HCT116 (cell line): Measurements from ENCODE around the gene UBE2E2. TPM values are rescaled to one million over a fixed set of nuclear protein-coding genes. Genes with fewer than 3 reads are reported as not detected.

Experiments used
- ATAC-seq: fragments of 200-7000 bp; cut with Tn5 transposase; 2 replicates; pipeline ENCODE4 v1.9.1; 2020; ENCODE audit warnings: mild to moderate bottlenecking, moderate library complexity
- BruUV-seq: library from RNA; stranded (reverse); fragments of 400-500 nt; replicated peaks from 2 replicates; lab custom pipeline; 2021; lab: Mats Ljungman, UMichigan
- CTCF ChIA-PET: fragments of 300-600 bp; sonication (Branson Sonifier 250); formaldehyde crosslinking; loops from one replicate; lab custom pipeline; 2021; ENCODE audit warnings: antibody characterized with exemption; lab: Charles Lee
- POLR2A ChIA-PET: fragments of 300-600, 350-600 bp; sonication (Branson Sonifier 250); formaldehyde crosslinking; loops from one replicate; lab custom pipeline; 2021; ENCODE audit warnings: antibody characterized with exemption; lab: Charles Lee
- RAD21 ChIA-PET, 2 experiments: fragments of 300-600 bp; sonication (Branson Sonifier 250); formaldehyde crosslinking; loops; one replicate each; lab custom pipeline; 2023; ENCODE audit warnings: low total read pairs in 2 of 2; ENCODE audit not compliant: uncharacterized antibody in 2 of 2, unreplicated experiment in 2 of 2, low non-redundant PET in 1 of 2; lab: Charles Lee
- DNase-seq: peaks from one replicate; pipeline ENCODE4 v3.0.0-alpha.2; 2010; ENCODE audit warnings: low read depth, low spot score
- H2AFZ ChIP-seq: fragments of 200-600 bp; shearing (Covaris generic), sonication (generic); 2 replicates; pipeline ENCODE4 v1.6.1; 2017; ENCODE audit warnings: low read depth, mixed run types, mixed read lengths, antibody characterized with exemption, low read length; ENCODE audit not compliant: poor library complexity, severe bottlenecking
- H3K27ac ChIP-seq: 2 replicates; pipeline ENCODE4 v1.5.1; 2012; ENCODE audit warnings: low read depth, low read length
- H3K27me3 ChIP-seq: fragments of 200-600 bp; sonication (generic); 2 replicates; pipeline ENCODE4 v1.6.1; 2016; ENCODE audit warnings: mixed run types, low read length, mixed read lengths; ENCODE audit not compliant: insufficient read depth
- H3K36me3 ChIP-seq, 2 experiments: fragments of 200-500 bp in 1 of 2; fragments of 200-600 bp in 1 of 2; sonication (Bioruptor generic) in 1 of 2; sonication (generic) in 1 of 2; 2 replicates each; pipeline versions ENCODE4 v1.5.1 to v1.6.1; 2014 to 2016; ENCODE audit warnings: low read length in 2 of 2, inconsistent platforms in 1 of 2, mixed read lengths in 1 of 2, mixed run types in 1 of 2; ENCODE audit not compliant: insufficient read depth in 2 of 2, control insufficient read depth in 1 of 2
- H3K4me1 ChIP-seq, 2 experiments: fragments of 200-600 bp in 1 of 2; sonication (generic) in 1 of 2; 2 replicates each; pipeline versions ENCODE4 v1.5.1 to v1.6.1; 2012 to 2017; ENCODE audit warnings: low read length in 2 of 2, inconsistent platforms in 1 of 2, mild to moderate bottlenecking in 1 of 2, mixed read lengths in 1 of 2, mixed run types in 1 of 2, moderate library complexity in 1 of 2; ENCODE audit not compliant: insufficient read depth in 2 of 2, control insufficient read depth in 1 of 2
- H3K4me2 ChIP-seq: fragments of 200-600 bp; sonication (generic); 2 replicates; pipeline ENCODE4 v1.6.1; 2017; ENCODE audit warnings: mixed run types, low read length, mixed read lengths
- H3K4me3 ChIP-seq, 2 experiments: fragments of 200-600 bp in 1 of 2; sonication (generic) in 1 of 2; replicated peaks in 1 of 2; 2 replicates each; pipeline ENCODE4 v1.5.1; 2011 to 2016; ENCODE audit warnings: low read length in 2 of 2, control low read depth in 1 of 2, low read depth in 1 of 2, mild to moderate bottlenecking in 1 of 2, mixed read lengths in 1 of 2, mixed run types in 1 of 2
- H3K79me2 ChIP-seq: fragments of 200-600 bp; sonication (generic); 2 replicates; pipeline ENCODE4 v1.6.1; 2017; ENCODE audit warnings: mild to moderate bottlenecking, mixed run types, low read length, moderate library complexity, mixed read lengths; ENCODE audit not compliant: insufficient read depth
- H3K9ac ChIP-seq: fragments of 200-600 bp; sonication (generic); 2 replicates; pipeline ENCODE4 v1.6.1; 2016; ENCODE audit warnings: low read length, mixed read lengths
- H3K9me2 ChIP-seq: fragments of 200-600 bp; sonication (generic), shearing (Covaris generic); 2 replicates; pipeline ENCODE4 v1.6.1; 2017; ENCODE audit warnings: mixed run types, mild to moderate bottlenecking, moderate library complexity; ENCODE audit not compliant: insufficient read depth
- H3K9me3 ChIP-seq, 2 experiments: fragments of 200-500 bp in 1 of 2; fragments of 200-600 bp in 1 of 2; sonication (Bioruptor generic) in 1 of 2; sonication (generic) in 1 of 2; 2 replicates each; pipeline ENCODE4 v1.6.1; 2014 to 2017; ENCODE audit warnings: low read length in 2 of 2, mixed read lengths in 2 of 2, inconsistent platforms in 1 of 2, low read depth in 1 of 2, mild to moderate bottlenecking in 1 of 2, mixed run types in 1 of 2, moderate library complexity in 1 of 2; ENCODE audit not compliant: control insufficient read depth in 1 of 2, insufficient read depth in 1 of 2
- H4K20me1 ChIP-seq: fragments of 200-600 bp; sonication (generic), shearing (Covaris generic); 2 replicates; pipeline ENCODE4 v1.6.1; 2017; ENCODE audit warnings: mixed run types, mild to moderate bottlenecking, moderate library complexity; ENCODE audit not compliant: insufficient read depth
- CBX3 ChIP-seq: IDR thresholded peaks from 2 replicates; pipeline ENCODE4 v1.6.1; 2012; ENCODE audit warnings: low read depth
- ELF1 ChIP-seq: IDR thresholded peaks from 2 replicates; pipeline ENCODE4 v1.6.1; 2012; ENCODE audit warnings: low read depth, borderline replicate concordance
- EZH2 ChIP-seq: fragments of 200-600 bp; sonication (generic); IDR thresholded peaks from 2 replicates; pipeline ENCODE4 v1.6.1; 2017; ENCODE audit warnings: antibody characterized with exemption, mixed run types
- EZH2phosphoT487 ChIP-seq: fragments of 200-600 bp; IDR thresholded peaks from 2 replicates; pipeline ENCODE4 v1.6.1; 2018; ENCODE audit warnings: antibody characterized with exemption, borderline replicate concordance
- FOSL1 ChIP-seq: IDR thresholded peaks from 2 replicates; pipeline ENCODE4 v1.6.1; 2012; ENCODE audit warnings: low read depth
- POLR2A ChIP-seq: IDR thresholded peaks from 2 replicates; pipeline ENCODE4 v1.7.0; 2011; ENCODE audit warnings: borderline replicate concordance; ENCODE audit not compliant: insufficient read depth, insufficient read length; ENCODE audit errors: extremely low read depth
- RAD21 ChIP-seq: IDR thresholded peaks from 2 replicates; pipeline ENCODE4 v1.6.1; 2012; ENCODE audit warnings: low read depth, mild to moderate bottlenecking
- TCF7L2 ChIP-seq: IDR thresholded peaks from 2 replicates; pipeline ENCODE4 v1.7.0; 2011; ENCODE audit warnings: borderline replicate concordance, inconsistent platforms; ENCODE audit not compliant: insufficient read depth, insufficient read length; ENCODE audit errors: extremely low read depth
- YY1 ChIP-seq: IDR thresholded peaks from 2 replicates; pipeline ENCODE4 v1.6.1; 2011; ENCODE audit warnings: low read length, low read depth, moderate library complexity, mild to moderate bottlenecking; ENCODE audit not compliant: insufficient replicate concordance; ENCODE audit errors: extremely low read depth
- ZFX ChIP-seq: fragments of 450-650 bp; IDR thresholded peaks from 2 replicates; pipeline ENCODE4 v1.6.1; 2017
- intact Hi-C: fragments of 100-400 bp; cut with micrococcal nuclease; formaldehyde crosslinking; loops from 2 replicates; pipeline ENCODE4 v1.10.0; 2022
- total RNA-seq: library from RNA; stranded (reverse); gene quantifications from one replicate; pipeline ENCODE4 v1.2.1, GENCODE V29; 2021; ENCODE audit not compliant: unreplicated experiment
- TF ChIP-seq, protein P1 (sequence below), 3 experiments: fragments of 200-600 bp in 1 of 3; sonication (generic) in 1 of 3; IDR thresholded peaks in 2 of 3; conservative IDR thresholded peaks in 1 of 3; 2 replicates each; pipeline ENCODE4 v1.5.1; 2012 to 2017; ENCODE audit warnings: low read depth in 2 of 3, low read length in 2 of 3, antibody characterized with exemption in 1 of 3, borderline replicate concordance in 1 of 3, control low read depth in 1 of 3, mild to moderate bottlenecking in 1 of 3, mixed read lengths in 1 of 3, mixed run types in 1 of 3, moderate library complexity in 1 of 3; ENCODE audit not compliant: insufficient read depth in 1 of 3
- TF ChIP-seq, protein P2 (sequence below): IDR thresholded peaks from 2 replicates; pipeline ENCODE4 v1.6.1; 2011; ENCODE audit warnings: mild to moderate bottlenecking, low read length, moderate library complexity; ENCODE audit not compliant: insufficient replicate concordance; ENCODE audit errors: extremely low read depth
- TF ChIP-seq, protein P3 (sequence below): IDR thresholded peaks from 2 replicates; pipeline ENCODE4 v1.6.1; 2012; ENCODE audit warnings: low read depth

The UBE2E2 gene
- total RNA-seq, 1 experiment from 2014 or later = 21.4 TPM

DNA sequence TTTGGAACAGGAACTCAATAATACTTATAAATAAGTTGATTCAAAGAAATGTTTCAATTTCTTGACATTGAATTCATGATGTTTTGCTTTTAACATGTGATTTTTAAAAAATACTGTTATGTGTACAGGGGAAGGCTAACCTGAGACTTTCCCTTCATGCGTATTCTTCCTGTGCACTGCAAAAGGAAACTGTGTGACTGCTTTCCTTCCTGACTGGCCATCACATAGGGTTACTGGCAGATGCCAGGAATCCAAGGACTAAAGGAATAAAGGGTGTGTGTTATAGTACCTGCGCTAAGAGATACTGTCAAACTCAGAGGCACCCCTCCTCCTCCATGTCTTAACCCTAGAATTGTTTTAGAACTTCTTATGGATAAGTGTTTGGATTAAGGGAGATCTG is 236.0 kb downstream of the UBE2E2 start:
- no peaks in the 10 kb centered on the region for H3K79me2 ChIP-seq
- DNase-seq = no peak
- H3K27ac ChIP-seq = no peak overlapping the region
- no peaks in the 10 kb centered on the region for H3K9me2 ChIP-seq
- no peak overlapping the region for H3K4me3 ChIP-seq
- H4K20me1 ChIP-seq = no peaks in the 10 kb centered on the region
- intact Hi-C loops = no loop called here
- H3K4me1 ChIP-seq = no peaks in the 10 kb centered on the region
- no peaks in the 10 kb centered on the region for H3K9me3 ChIP-seq
- ChIA-PET POLR2A (no interaction called here), RAD21 (no interaction called here), CTCF (no interaction called here)
- ATAC-seq = no peak
- H3K4me2 ChIP-seq = no peak overlapping the region
- no peaks in the 10 kb centered on the region for H3K27me3 ChIP-seq
- H2AFZ ChIP-seq = no peak overlapping the region
- H3K9ac ChIP-seq = no peak overlapping the region
- H3K36me3 ChIP-seq = no peaks in the 10 kb centered on the region
- TF ChIP-seq, protein P1, sequence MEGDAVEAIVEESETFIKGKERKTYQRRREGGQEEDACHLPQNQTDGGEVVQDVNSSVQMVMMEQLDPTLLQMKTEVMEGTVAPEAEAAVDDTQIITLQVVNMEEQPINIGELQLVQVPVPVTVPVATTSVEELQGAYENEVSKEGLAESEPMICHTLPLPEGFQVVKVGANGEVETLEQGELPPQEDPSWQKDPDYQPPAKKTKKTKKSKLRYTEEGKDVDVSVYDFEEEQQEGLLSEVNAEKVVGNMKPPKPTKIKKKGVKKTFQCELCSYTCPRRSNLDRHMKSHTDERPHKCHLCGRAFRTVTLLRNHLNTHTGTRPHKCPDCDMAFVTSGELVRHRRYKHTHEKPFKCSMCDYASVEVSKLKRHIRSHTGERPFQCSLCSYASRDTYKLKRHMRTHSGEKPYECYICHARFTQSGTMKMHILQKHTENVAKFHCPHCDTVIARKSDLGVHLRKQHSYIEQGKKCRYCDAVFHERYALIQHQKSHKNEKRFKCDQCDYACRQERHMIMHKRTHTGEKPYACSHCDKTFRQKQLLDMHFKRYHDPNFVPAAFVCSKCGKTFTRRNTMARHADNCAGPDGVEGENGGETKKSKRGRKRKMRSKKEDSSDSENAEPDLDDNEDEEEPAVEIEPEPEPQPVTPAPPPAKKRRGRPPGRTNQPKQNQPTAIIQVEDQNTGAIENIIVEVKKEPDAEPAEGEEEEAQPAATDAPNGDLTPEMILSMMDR (IDR thresholded peaks at IDR 0.05 in 2 of 3, conservative IDR thresholded peaks at IDR 0.05 in 1 of 3; ENCODE audit: borderline replicate concordance in 1 of 3, insufficient read depth in 1 of 3, low read depth in 2 of 3, low read length in 2 of 3) = no peak
- TF ChIP-seq EZH2 (no peak), ZFX (no peak), ELF1 (no peak), YY1 (no peak), EZH2phosphoT487 (no peak), POLR2A (no peak), RAD21 (no peak), TCF7L2 (no peak), CBX3 (no peak), FOSL1 (no peak)
- TF ChIP-seq, protein P2, sequence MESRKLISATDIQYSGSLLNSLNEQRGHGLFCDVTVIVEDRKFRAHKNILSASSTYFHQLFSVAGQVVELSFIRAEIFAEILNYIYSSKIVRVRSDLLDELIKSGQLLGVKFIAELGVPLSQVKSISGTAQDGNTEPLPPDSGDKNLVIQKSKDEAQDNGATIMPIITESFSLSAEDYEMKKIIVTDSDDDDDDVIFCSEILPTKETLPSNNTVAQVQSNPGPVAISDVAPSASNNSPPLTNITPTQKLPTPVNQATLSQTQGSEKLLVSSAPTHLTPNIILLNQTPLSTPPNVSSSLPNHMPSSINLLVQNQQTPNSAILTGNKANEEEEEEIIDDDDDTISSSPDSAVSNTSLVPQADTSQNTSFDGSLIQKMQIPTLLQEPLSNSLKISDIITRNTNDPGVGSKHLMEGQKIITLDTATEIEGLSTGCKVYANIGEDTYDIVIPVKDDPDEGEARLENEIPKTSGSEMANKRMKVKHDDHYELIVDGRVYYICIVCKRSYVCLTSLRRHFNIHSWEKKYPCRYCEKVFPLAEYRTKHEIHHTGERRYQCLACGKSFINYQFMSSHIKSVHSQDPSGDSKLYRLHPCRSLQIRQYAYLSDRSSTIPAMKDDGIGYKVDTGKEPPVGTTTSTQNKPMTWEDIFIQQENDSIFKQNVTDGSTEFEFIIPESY = no peak
- TF ChIP-seq, protein P3, sequence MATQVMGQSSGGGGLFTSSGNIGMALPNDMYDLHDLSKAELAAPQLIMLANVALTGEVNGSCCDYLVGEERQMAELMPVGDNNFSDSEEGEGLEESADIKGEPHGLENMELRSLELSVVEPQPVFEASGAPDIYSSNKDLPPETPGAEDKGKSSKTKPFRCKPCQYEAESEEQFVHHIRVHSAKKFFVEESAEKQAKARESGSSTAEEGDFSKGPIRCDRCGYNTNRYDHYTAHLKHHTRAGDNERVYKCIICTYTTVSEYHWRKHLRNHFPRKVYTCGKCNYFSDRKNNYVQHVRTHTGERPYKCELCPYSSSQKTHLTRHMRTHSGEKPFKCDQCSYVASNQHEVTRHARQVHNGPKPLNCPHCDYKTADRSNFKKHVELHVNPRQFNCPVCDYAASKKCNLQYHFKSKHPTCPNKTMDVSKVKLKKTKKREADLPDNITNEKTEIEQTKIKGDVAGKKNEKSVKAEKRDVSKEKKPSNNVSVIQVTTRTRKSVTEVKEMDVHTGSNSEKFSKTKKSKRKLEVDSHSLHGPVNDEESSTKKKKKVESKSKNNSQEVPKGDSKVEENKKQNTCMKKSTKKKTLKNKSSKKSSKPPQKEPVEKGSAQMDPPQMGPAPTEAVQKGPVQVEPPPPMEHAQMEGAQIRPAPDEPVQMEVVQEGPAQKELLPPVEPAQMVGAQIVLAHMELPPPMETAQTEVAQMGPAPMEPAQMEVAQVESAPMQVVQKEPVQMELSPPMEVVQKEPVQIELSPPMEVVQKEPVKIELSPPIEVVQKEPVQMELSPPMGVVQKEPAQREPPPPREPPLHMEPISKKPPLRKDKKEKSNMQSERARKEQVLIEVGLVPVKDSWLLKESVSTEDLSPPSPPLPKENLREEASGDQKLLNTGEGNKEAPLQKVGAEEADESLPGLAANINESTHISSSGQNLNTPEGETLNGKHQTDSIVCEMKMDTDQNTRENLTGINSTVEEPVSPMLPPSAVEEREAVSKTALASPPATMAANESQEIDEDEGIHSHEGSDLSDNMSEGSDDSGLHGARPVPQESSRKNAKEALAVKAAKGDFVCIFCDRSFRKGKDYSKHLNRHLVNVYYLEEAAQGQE = no peak
- BruUV-seq = no TSS peak
